HG03025 (cell line): ENCODE data around the gene MKLN1.
A peak's percentile ranks its signal among the peaks of the same experiment; 100 is the strongest.
"Not testable (repeated sequence)": the region's sequence is repeated elsewhere in the genome, so short reads cannot be mapped to it uniquely, and the experiment has no call there.

Source experiments
- ATAC-seq: cut with Tn5 transposase; IDR thresholded peaks from one replicate; pipeline ENCODE4 v1.9.1; 2021; ENCODE audit warnings: mild to moderate bottlenecking, moderate library complexity; ENCODE audit not compliant: unreplicated experiment, low FRiP score

Gene MKLN1

DNA sequence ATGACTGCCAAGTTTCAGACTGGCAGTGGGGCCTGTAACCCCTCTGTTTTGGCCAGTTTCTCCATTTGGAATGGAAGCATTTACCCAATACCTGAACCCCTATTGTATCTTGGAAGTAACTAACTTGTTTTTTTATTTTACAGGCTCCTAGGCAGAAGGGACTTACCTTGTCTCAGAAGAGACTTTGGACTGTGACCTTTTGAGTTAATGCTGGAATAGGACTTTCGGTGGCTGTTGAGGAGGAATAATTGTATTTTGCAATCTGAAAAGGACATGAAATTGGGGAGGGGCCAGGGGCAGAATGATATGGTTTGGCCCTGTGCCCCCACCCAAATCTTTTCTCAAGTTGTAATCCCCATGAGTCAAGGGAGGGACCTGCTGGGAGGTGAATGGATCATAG, 20.0 kb upstream of the MKLN1 start:
- ATAC-seq, result no peak

GRCh38 chr7:131312838-131313237, 14.8 kb upstream of the MKLN1 start:
- ATAC-seq, result no peak

GRCh38 chr7:131320603-131321002, 7.1 kb upstream of the MKLN1 start:
- ATAC-seq, result no peak

DNA sequence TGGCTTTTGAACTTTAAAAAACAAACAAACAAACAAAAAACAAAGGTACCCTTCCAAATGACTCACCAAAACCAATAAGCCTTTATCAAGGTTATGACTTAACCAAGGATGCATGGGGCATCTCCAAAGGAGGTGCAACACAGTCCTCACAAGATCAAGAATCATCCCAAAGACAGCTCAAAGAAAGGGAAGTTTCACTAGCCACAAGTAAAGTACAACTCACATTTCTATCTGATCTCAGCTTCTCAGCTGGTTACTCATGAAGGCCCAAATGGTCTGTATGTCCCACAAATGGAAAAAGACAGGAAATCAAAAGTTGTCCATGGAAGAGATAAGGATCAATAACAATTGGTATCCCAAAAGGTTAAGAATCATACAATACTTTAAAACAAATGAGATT, 6.0 kb upstream of the MKLN1 start:
- ATAC-seq, result no peak

DNA sequence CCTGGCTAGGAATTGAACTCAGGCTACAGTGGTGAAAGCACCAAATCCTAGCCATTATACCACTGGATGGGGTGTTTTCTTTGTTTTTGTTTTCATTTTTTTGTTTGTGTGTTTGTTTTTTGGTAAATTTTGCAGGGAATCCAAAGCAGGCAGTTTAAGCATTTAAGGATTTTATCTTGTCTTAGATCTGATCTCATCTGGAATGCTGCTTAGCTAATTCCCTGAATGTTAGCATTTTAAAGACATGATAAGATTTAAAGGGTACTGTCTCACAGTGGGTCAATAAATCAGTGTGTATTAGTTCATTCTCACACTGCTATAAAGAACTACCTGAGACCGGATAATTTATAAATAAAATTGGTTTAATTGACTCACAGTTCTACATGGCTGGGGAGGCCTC, 5.6 kb upstream of the MKLN1 start:
- no peak for ATAC-seq

DNA sequence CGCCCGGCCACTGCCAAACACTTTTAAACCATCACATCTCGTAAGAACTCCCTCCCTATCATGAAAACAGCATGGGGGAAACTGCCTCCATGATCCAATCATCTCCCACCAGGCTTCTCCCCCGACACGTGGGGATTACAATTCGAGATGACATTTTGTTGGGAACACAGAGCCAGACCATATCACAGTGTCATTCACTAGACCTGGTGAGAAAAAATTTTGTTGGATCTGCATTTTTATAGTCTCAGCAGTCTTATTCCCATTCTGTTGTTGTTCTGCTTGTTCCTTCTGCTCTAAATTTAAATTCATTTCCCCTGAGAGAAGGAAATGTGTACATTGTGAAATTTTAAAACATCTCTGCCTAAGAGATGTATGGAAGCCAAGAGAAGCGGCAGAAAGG, 4.8 kb upstream of the MKLN1 start:
- no peak for ATAC-seq

DNA sequence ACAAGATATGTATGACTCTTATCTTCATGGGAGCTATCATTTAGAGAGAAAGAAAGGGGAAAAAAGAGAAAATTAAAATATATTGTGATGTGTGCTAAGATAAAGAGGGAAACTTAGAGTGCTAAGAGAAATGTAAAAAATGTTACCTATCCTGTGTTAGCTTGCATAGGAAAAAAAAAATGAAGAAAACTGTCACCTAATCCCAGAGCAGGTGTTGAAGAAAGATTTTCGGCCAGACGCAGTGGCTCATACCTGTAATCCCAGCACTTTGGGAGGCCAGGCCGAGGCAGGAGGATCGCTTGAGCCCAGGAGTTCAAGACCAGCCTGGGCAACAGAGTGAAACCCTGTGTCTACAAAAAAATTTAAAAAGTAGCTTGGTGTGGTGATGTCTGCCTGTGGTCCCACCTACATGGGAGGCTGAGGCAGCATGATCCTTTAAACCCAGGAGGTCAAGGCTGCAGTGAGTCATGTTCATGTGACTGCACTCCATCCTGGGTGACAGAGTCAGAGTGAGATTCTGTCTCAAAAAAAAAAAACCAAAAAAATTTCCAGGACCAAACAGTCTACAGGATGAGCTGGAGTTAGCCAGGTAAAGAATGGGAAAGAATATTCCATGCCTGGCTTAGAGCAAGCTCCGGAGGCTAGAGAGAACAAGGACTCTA, 2.4 kb upstream of the MKLN1 start:
- ATAC-seq, result no peak

GRCh38 chr7:131326576-131326975, 1.1 kb upstream of the MKLN1 start:
- ATAC-seq, result no peak

GRCh38 chr7:131327049-131327625, 539 bp upstream of the MKLN1 start:
- ATAC-seq, result peak; percentile 18

GRCh38 chr7:131328377-131329175, 900 bp downstream of the MKLN1 start:
- ATAC-seq, result no peak

GRCh38 chr7:131329176-131329570, 1.5 kb downstream of the MKLN1 start:
- ATAC-seq, result no peak

DNA sequence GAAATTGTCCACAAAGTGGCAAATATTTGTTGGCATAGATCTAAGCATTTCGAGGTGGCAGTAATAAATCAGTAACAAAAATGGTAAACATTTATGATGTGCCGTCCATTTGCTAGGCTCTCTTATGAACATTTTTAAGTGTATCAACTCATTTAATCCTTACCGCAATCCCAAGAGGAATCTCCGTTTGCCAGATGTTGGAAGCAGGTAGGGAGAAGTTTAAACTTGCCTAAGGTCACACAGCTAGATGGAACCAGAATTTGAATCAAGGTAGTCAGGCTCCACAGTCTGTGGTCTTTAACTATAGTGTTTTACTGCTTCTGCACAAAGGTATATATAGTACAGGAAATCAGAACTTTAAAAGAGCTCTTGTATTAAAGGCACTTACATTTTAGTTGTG, 2.6 kb downstream of the MKLN1 start:
- no peak for ATAC-seq

DNA sequence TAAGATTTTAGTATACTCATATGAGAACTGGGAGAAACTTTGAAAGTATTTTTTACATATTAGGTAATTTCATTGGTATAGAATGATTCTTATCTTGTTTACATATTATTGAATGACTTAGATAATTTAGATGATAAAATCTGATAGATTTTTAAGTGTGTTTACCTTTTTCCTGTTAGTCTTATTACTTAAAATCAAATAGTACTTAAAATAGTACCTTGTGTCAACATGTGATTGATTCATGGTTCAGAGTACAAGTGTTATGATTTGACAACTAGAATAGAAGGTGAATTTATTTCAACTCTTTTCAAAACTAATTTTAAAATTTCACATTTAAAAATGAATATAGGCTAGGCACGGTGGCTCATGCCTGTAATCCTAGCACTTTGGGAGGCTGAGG, 4.1 kb downstream of the MKLN1 start:
- no peak for ATAC-seq

GRCh38 chr7:131332729-131333128, 5.1 kb downstream of the MKLN1 start:
- not testable (repeated sequence) for ATAC-seq

DNA sequence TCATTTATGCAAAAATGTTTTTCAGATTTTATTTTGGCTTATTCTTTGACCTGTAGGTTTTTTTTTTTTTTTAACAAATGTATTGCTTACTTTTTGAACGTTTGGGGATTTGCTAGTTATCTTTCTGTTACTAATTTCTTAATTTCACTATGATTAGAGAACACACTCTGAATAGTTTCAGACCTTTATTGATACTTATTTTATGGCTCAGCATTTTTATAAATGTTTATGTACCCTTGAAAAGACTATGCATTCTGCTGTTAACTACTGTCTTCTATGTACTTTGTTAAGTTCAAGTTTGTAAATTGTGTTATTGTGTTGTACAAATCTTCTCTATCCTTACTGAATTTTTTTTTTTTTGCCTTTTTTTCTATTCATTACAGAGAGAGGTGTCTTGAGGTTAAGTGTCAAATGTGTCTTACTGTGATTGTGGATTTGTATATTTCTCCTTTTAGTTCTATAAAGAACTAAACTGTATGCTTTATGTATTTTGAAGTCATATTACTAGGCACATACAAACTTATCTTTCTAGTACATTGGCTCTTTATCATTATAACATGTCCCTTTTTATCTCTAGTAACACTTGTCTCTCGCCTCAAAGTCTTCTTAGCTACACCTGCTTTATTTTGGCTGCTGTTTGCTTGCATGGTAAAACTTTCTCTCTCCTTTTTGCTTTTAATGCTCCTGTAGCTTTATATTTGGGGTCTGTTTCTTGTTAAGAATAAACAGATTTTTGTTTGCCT, 8.1 kb downstream of the MKLN1 start:
- ATAC-seq, result no peak

GRCh38 chr7:131336956-131337355, 9.3 kb downstream of the MKLN1 start:
- no peak for ATAC-seq

DNA sequence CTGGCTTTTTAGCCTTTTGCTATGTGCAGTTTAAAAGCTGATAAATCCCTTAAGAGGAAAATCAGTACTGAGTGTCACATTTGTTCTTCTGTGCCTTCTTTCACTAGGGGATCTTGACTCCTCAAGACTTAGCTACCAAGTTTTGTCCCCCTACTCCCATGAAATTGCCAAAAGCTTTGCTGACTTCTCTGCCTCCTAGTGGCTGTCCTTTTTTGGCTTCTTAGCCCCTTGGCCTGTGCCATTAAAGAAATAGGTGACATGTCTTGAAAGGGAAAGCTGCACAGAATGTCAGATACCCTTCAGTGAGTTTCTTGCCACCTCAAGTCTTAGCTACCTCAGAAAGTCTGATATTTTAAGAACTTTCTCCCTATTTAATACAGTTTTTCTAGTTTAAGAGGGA, 10.5 kb downstream of the MKLN1 start:
- no peak for ATAC-seq

DNA sequence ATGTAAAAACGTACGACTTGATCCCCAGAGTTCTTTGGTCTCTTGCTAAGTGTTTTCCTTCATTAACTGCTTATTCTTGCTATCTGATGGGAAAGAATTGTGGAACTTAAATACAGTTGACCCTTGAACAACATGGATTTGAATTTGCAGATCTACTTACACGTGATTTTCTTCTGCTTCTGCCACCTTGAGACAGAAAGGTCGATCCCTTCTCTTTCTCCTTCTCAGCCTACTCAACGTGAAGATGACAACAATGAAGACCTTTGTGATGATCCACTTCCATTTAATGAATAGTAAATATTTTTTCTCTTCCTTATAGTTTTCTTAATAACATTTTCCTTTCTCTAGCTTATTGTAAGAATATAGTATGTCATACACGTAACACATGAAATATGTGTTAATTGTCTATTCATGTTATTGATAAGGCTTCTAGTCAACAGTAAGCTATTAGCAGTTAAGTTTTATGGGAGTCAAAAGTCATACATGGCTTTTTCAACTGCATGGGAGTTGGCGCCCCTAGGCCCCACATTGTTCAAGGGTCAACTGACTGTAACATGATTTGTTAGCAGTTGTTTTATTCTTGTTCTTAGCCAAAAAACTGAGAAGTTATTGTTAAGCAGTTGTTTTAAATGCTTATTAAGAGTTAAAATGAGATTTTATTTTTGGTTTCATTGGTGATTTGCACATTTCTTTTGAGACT, 11.2 kb downstream of the MKLN1 start:
- ATAC-seq, result no peak

DNA sequence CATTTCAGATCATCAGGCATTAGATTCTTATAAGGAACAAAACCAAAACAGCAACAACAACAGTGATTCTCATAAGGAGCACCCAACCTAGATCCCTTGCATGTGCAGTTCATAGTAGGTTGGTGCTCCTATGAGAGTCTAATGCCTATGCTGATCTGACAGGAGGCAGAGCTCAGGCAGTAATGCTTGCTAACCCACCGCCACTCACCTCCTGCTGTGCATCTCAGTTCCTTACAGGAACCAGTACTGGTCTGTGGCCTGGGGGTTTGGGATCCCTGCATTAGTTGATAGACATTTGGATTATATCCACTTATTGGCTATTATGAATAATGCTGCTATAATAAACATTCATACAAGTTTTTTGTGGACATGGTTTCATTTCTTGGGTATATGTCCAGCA, 14.0 kb downstream of the MKLN1 start:
- ATAC-seq, result no peak

- ATAC-seq, result no peak
Measured at GRCh38 chr7:131342864-131343442, 15.3 kb downstream of the MKLN1 start.
